SK-N-MC (cell line): Measurements from ENCODE around the gene GOLGA6L25.
"Not testable (repeated sequence)": the region's sequence is repeated elsewhere in the genome, so short reads cannot be mapped to it uniquely, and the experiment has no call there.

Source experiments
- DNase-seq: peaks from one replicate; pipeline ENCODE4 v3.0.0-alpha.2; 2011; ENCODE audit warnings: low read depth, low spot score
- H3K27ac ChIP-seq: fragments of 200-600 bp; sonication (generic); 2 replicates; pipeline ENCODE4 v1.5.1; 2016; ENCODE audit warnings: mixed run types
- H3K36me3 ChIP-seq: fragments of 200-600 bp; sonication (generic); 2 replicates; pipeline ENCODE4 v1.6.1; 2017; ENCODE audit warnings: antibody characterized with exemption, low read length, mixed read lengths; ENCODE audit not compliant: insufficient read depth
- H3K4me3 ChIP-seq: fragments of 200-600 bp; sonication (generic); 2 replicates; pipeline ENCODE4 v1.5.1; 2016
- H3K9ac ChIP-seq: fragments of 200-600 bp; sonication (generic); 2 replicates; pipeline ENCODE4 v1.8.0; 2017; ENCODE audit warnings: mixed run types, mixed read lengths; ENCODE audit not compliant: insufficient read length
- H3K9me3 ChIP-seq: fragments of 200-600 bp; sonication (generic); 2 replicates; pipeline ENCODE4 v1.6.1; 2017; ENCODE audit warnings: low read depth, mild to moderate bottlenecking, antibody characterized with exemption, low read length, moderate library complexity, mixed read lengths

The GOLGA6L25 gene

DNA sequence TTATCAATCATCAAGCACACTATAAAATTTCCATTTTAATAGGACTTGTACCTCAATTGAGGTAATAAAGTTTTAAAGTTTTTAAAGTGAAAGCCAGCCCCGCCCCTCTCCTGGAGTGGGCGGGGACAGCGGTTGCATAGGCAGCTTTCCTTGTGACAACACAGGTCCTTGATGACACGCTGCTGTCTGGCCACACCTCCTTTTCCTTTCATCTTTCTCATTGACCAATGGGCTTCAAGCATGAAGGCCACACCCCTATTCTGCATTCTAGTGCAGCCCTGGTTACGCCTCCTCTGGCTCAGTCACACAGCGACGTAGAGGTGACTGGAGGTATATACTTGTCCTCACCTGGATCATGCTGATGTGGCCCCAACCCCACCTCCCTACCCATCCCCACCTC is at the start of gene GOLGA6L25:
TSS of gene GOLGA6L25 (plus strand) at position 301 of the 400 bp plus-strand sequence. CDS start at position 362, 61 bp downstream.
- H3K4me3 ChIP-seq, H3K9ac ChIP-seq, DNase-seq, H3K27ac ChIP-seq, H3K9me3 ChIP-seq, H3K36me3 ChIP-seq: not testable (repeated sequence)

GRCh38 chr15:28508217-28508889 is 45.0 kb upstream of the GOLGA6L25 start:
- not testable (repeated sequence) for H3K4me3 ChIP-seq, H3K9ac ChIP-seq, H3K9me3 ChIP-seq, H3K36me3 ChIP-seq, H3K27ac ChIP-seq, DNase-seq

GRCh38 chr15:28514128-28514527 is 39.2 kb upstream of the GOLGA6L25 start:
- H3K36me3 ChIP-seq, H3K9ac ChIP-seq, DNase-seq, H3K9me3 ChIP-seq, H3K27ac ChIP-seq, H3K4me3 ChIP-seq: not testable (repeated sequence)

- H3K4me3 ChIP-seq, H3K9me3 ChIP-seq, H3K27ac ChIP-seq, H3K9ac ChIP-seq, DNase-seq, H3K36me3 ChIP-seq: not testable (repeated sequence)
These were observed 38.2 kb upstream of the GOLGA6L25 start for GRCh38 chr15:28515208-28515607.

DNA sequence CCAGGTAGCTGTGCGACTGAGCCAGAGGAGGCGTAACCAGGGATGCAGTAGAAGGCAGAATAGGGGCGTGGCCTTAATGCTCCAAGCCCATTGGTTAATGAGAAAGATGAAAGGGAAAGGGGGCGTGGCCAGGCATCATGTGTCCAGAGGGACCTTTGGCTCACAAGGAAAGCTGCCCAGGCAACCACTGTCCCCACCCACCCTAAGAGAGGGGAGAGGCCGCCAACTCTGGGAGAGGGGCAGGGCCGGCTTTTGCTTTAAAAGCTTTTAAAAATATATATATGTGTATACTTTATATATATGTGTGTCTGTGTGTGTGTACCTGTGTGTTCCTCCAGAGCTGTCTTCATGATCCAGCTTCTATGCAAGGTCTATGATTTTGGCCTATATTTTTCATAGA is 20.4 kb upstream of the GOLGA6L25 start, which contains the start of gene GOLGA8G:
TSS of gene GOLGA8G (minus strand) at position 18 of the 400 bp plus-strand sequence. CDS start 62 bp downstream, outside the sequence.
- H3K9ac ChIP-seq, H3K36me3 ChIP-seq, DNase-seq, H3K27ac ChIP-seq, H3K9me3 ChIP-seq, H3K4me3 ChIP-seq: not testable (repeated sequence)

DNA sequence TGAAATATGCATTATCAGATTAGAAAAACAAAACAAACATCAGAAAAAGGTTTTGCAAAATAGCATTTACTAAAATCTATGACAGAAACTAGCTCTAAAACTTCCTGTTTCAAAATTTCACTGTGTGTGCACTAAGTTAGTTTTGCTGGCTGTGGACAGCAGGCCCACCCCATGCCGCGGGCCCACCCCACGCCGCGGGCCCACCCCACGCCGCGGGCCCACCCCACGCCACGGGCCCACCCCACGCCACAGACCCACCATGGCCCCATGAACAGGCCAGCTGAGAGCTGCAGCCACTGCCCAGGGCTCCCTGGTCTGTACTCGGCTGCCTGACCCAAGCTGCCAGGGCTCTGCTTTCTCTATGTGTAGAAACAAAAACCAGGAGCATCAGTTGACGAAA is 20.0 kb downstream of the GOLGA6L25 start:
- H3K36me3 ChIP-seq, H3K27ac ChIP-seq, H3K9ac ChIP-seq, DNase-seq, H3K9me3 ChIP-seq, H3K4me3 ChIP-seq: not testable (repeated sequence)

DNA sequence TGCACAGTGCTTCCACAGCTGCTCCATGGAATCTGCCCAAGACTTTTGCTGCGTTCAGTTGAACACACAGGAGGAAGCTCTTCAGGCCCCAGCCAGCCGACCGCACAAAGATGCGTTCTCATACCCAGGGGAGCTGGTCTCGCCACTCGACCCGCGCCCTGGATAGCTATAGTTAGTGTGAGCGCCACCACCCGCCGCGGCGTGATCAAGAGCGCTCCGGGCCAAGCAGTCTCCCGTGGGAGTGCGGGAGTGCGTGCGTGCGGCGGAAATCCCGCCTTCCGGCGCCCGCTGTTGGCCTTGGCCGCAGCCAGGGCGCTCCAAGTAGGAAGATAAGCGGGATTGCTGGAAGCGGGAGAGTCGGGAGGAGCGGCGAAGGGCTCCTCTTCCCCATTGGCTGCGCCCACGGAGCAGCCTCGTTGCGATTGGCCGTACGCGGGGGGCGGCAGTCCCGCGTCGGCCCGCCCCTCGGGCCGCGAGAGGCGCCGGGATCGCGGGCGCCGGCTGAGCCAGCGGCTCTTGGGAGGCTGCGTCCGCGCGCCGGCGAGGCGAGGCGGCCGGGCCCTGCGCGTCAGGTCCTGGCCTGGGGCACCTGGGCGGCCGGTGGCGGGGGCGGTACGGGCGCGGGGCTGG is 35.7 kb downstream of the GOLGA6L25 start:
- H3K4me3 ChIP-seq, H3K9me3 ChIP-seq, H3K36me3 ChIP-seq, H3K9ac ChIP-seq, H3K27ac ChIP-seq, DNase-seq: not testable (repeated sequence)

- H3K9ac ChIP-seq, H3K27ac ChIP-seq, H3K36me3 ChIP-seq, DNase-seq, H3K9me3 ChIP-seq: not testable (repeated sequence)
- peak overlapping the region; percentile 53 for H3K4me3 ChIP-seq
These were observed 36.4 kb downstream of the GOLGA6L25 start for GRCh38 chr15:28589769-28590168.

- not testable (repeated sequence) for H3K4me3 ChIP-seq, DNase-seq, H3K27ac ChIP-seq, H3K36me3 ChIP-seq, H3K9ac ChIP-seq, H3K9me3 ChIP-seq
These were observed 39.0 kb downstream of the GOLGA6L25 start for GRCh38 chr15:28592395-28592794.

GRCh38 chr15:28593424-28594129 is 40.2 kb downstream of the GOLGA6L25 start:
- not testable (repeated sequence) for H3K27ac ChIP-seq, H3K9ac ChIP-seq, H3K36me3 ChIP-seq, H3K4me3 ChIP-seq, DNase-seq, H3K9me3 ChIP-seq

DNA sequence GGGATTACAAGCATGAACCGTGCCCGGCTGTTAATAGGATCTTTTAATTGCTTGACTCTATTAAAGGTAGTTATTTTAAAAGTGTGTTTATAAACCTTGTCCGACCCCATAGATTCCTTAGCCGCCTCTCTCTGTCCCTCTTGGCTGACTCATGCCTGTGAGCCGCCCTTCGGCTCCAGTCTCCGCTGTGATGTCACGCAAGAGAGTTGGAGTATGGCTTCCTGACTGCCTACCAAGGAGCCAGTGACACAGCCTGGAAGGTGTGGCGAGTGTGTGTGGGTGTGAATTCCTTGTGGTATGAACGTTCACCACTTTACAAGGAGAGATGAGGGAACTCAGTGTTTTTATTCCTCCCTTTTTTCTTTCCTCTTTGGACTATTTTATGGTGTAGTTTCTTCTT is 44.1 kb downstream of the GOLGA6L25 start:
- H3K9ac ChIP-seq, H3K36me3 ChIP-seq, DNase-seq, H3K9me3 ChIP-seq, H3K27ac ChIP-seq, H3K4me3 ChIP-seq: not testable (repeated sequence)

GRCh38 chr15:28598209-28598608 is 44.8 kb downstream of the GOLGA6L25 start:
- not testable (repeated sequence) for H3K36me3 ChIP-seq, H3K27ac ChIP-seq, DNase-seq, H3K9ac ChIP-seq, H3K9me3 ChIP-seq, H3K4me3 ChIP-seq

GRCh38 chr15:28602152-28602551 is 48.8 kb downstream of the GOLGA6L25 start:
- DNase-seq, H3K9ac ChIP-seq, H3K4me3 ChIP-seq, H3K9me3 ChIP-seq, H3K27ac ChIP-seq, H3K36me3 ChIP-seq: not testable (repeated sequence)
